GM12873 (cell line): Measurements from ENCODE around the gene MVB12A.

ENCODE experiments used
- CTCF ChIP-seq: IDR thresholded peaks from 2 replicates; pipeline ENCODE4 v1.5.1; 2012; ENCODE audit warnings: low read depth, mild to moderate bottlenecking, moderate library complexity, low read length, control low read depth; ENCODE audit not compliant: insufficient read depth; ENCODE audit errors: missing control alignments

The MVB12A gene

GRCh38 chr19:17389288-17389687 is 30.6 kb upstream of the MVB12A start:
- TF ChIP-seq CTCF = no peak

GRCh38 chr19:17389957-17390664 is 29.7 kb upstream of the MVB12A start:
- TF ChIP-seq CTCF = peak; percentile 8

- TF ChIP-seq CTCF = peak; percentile 73
Observed at GRCh38 chr19:17390665-17391370, 29.0 kb upstream of the MVB12A start.

- TF ChIP-seq CTCF = no peak
Observed at GRCh38 chr19:17391371-17392151, 28.3 kb upstream of the MVB12A start.

- TF ChIP-seq CTCF = no peak
Observed at GRCh38 chr19:17393002-17393401, 26.8 kb upstream of the MVB12A start.

GRCh38 chr19:17393914-17394313 is 25.9 kb upstream of the MVB12A start, which contains the start of gene CCDC194:
CCDC194 (minus strand) TSS chr19:17394196; CDS start chr19:17394158, 38 bp downstream.
- TF ChIP-seq CTCF = no peak

- peak; percentile 90 for TF ChIP-seq CTCF
Observed at GRCh38 chr19:17394891-17395415, 24.9 kb upstream of the MVB12A start.
